GM21529 (cell line): ENCODE measurements around the gene WDR45.
A peak's percentile ranks its signal among the peaks of the same experiment; 100 is the strongest.
"Not testable (repeated sequence)": the region's sequence is repeated elsewhere in the genome, so short reads cannot be mapped to it uniquely, and the experiment has no call there.

ENCODE experiments used
- ATAC-seq: cut with Tn5 transposase; IDR thresholded peaks from one replicate; pipeline ENCODE4 v1.9.1; 2021; ENCODE audit not compliant: unreplicated experiment

The WDR45 gene

DNA sequence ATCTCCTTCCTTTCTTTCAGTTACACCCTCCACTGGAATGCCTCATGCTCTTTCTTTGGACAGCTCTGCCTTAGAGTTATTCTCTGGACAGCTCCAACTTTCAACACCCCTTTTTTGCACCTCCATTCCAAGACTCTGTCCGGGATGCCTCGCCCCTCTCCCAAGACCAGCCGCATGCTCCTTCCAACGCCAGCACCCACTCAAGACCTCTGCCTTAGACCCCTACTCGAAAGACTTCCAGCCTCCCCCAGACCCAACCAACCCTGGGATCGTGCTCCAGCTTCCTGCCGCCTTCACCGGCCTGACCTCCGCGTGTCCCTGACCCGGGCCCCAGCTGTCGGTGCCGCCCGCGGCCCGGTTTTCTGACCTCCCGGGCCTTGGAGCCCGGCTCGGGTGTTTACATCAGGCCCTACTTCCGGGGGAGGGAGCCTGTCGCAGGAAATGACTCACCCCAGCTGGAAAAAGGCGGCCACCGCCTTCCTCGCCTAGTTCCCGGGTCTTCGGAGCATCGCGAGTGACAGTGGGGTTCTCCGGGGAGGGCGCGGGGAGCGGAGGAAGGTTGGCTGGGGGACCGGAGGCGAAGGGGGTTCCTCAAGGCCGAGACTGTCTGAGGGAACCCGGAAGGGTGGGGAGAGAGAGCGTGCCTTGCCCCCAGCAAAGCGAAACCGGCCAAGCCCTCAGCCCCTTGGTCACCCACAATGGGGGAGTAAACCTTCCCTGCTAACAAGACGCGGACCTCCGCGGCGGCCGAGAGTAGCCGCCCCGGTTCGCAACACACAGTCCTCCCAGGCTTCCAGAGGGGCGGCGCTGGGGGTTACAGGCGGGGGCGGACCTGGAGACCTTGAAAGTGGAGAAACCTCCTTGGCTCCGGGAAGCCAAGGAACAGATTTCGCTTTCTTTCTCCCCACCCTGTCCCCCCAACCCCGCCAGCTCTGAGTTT is at the start of gene WDR45:
WDR45 (minus strand) TSS at position 399 of the 940 bp plus-strand sequence. CDS start 1,792 bp downstream, outside the sequence.
- ATAC-seq: peak; percentile 83

DNA sequence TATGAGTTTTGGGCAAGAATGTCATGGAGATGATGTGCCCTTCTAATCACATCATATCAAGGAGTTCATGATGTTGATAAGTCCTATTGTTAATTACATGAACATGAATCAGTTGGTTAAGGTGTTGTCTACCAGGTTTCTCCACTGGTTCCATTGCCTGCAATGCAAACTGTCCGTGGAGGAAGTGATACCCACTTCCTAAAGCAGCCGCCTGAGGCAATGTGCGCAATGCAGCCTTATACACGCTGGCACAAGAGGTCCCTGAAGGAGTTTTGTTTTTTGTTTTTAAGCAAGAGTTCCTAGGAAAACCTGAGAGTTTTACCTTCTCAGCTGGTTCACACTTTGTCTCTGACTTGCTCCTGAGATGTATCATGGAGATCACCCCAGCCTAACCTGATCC is 49.7 kb upstream of the WDR45 start:
- ATAC-seq: no peak

DNA sequence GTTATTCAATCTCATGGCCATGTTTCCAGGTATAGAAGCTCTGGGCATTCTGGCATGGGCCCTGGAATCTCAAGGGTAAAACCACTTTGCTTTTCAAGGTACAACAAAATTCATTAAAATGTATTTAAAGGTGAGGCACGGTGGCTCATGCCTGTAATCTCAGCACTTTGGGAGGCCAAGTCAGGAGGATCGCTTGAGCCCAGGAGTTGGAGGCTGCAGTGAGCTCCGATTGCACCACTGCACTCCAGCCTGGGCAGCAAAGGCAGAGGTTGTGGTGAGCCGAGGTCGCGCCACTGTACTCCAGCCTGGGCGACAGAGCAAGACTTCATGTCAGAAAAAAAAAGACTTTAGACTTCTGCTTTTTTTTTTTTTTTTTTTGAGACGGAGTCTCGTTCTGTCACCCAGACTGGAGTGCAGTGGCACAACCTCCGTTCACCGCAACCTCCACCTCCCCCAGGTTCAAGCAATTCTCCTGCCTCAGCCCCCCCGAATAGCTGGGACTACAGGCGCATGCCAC is 48.1 kb upstream of the WDR45 start:
- not testable (repeated sequence) for ATAC-seq

DNA sequence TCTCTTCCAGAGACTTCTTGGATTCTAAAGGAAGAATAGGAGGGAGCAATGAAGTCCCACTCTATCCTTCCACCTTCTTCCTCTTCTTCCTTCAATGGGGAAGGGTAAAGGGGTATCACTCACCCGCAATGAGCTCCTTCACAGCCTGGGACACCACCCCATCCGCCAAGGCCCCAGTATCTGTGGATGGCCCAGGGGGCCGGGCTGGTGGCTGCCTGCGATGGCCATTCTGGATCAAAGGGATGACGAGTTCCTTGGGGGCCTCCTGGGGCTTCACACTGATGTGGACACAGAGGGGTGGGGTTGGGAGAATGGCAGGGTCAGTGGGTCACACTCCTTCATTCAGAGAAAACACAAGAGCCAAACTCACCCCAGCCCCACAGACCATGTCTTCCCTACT is 42.8 kb upstream of the WDR45 start:
- no peak for ATAC-seq

DNA sequence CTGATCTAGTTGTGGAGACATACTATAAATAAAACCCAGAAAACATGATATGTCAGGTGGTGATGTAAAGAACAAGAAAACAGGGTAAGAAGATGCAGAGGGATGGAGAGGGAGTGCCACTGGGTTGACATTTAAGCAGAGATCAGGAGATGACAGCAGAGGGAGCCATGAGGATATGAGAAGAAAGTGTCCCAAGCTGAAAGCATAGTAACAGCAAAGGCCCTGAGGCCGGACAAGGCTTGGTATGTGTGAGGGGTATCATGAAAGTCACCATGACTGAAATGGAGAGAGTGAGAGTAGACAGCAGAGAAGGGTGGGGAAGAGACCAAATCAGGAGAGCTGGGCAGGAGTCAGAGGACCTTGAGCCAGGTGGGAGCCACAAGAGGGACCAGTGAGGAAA is 40.4 kb upstream of the WDR45 start:
- no peak for ATAC-seq

GRCh38 chrX:49117581-49117980 is 37.9 kb upstream of the WDR45 start:
- no peak for ATAC-seq

DNA sequence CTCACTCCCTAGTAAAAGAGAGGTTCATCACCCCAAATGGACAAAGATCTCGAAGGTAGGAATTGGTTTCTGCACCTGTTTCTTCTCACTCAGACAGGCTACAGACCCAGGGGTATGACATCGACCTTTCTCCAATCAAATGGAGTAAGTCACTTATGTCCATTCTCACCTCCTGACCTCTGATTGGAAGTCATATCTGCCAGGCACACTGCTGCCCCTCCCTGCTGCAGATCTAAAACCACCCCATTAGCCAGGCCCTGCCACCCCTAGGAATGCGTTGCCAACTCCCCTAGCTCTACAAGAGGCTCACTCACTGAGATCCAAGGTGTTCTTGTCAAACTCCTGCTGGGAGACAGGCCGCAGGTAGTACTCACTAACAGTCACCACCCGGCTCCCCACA is 37.0 kb upstream of the WDR45 start:
- no peak for ATAC-seq

- ATAC-seq: no peak
These were observed 36.4 kb upstream of the WDR45 start for GRCh38 chrX:49116076-49116475.

- no peak for ATAC-seq
These were observed 32.1 kb upstream of the WDR45 start for GRCh38 chrX:49111791-49112190.

- ATAC-seq: no peak
These were observed 30.7 kb upstream of the WDR45 start for GRCh38 chrX:49110417-49110816.

- ATAC-seq: no peak
These were observed 29.0 kb upstream of the WDR45 start for GRCh38 chrX:49108641-49109040.

DNA sequence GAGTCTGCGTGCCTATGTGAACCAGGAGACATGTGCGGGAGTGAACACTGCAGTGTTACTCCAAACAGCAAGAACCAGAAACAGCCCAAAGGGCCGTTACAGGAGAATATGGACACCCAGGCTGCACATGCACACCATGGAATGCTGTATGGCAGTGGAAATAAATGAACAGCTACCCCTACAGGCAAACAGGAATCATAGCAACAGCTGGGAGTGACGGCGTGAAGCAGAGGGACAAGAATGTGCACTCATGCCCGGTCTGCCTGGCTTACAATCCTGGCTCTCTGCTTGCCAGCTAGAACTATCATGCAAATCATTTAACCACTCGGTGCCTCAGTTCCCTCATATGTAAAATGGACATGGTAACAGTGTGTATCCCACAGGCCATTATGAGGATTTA is 27.2 kb upstream of the WDR45 start:
- no peak for ATAC-seq

DNA sequence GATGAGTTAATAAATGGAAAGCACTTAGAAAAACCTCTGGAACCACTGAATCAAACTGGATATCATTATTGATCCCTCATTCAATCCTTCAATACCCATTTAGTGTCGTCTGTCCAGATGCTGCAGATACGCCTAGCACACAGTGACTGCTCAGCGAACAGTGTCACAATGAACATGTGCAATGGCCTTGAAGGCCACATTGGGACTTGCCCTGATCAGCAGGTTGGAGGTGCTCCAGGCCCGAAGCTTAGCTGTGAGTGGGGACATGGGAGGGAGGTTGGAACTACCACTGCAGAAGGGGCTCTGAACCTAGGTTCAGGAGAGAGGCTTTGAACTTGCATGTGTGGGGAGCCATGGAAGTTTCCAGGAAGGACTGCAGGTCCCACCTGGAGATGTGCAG is 26.6 kb upstream of the WDR45 start:
- ATAC-seq: no peak

GRCh38 chrX:49103637-49104036 is 23.9 kb upstream of the WDR45 start:
- no peak for ATAC-seq

DNA sequence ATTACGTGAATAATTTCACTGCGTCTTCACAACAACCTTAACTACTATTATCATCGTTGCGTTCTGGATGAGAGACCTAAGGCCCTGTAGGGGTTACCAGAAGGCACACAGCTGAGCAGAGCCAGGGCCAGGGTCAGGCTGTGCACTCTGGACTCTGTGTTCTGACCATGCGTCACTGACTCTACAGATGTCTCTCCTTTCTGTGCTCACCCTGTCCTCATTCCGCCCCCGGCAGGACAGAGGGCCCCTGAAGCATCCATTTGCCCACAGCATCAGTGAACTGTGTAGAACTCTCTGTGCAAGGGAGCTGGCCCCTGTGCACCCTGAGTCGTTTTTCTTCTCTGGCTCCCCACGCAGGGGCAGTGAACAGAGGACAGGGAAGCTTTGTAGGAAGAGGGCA is 22.5 kb upstream of the WDR45 start:
- ATAC-seq: no peak

- ATAC-seq: peak; percentile 4
These were observed 21.9 kb upstream of the WDR45 start for GRCh38 chrX:49101629-49101984.

GRCh38 chrX:49100704-49101628 is 21.3 kb upstream of the WDR45 start:
- peak; percentile 93 for ATAC-seq

- ATAC-seq: no peak
These were observed 16.7 kb upstream of the WDR45 start for GRCh38 chrX:49096419-49096818.

- no peak for ATAC-seq
These were observed 9.9 kb upstream of the WDR45 start for GRCh38 chrX:49089553-49089952.

DNA sequence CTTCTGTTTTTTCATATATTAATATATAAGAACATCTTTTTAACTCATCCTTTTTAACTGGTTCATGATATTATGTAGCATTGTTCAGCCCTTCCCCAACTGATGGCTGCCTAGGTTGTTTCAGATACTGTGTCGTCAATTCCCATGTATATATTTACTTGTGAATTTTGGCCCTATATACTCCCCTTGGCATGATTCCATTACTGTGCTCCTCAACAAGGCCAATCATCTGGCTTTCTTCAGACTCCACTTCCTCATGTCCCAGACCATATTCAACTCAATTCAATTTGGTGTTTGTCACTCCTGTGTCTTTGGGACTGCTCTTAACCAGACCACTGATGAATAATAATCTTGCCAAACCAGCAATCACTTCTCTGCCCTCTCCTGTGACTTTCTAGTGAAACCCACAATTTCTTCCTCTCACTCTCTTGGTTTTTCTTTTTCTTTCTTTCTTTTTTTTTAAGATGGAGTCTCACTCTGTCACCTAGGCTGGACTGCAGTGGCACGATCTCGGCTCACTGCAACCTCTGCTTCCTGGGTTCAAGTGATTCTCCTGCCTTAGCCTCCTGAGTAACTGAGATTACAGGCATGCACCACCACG is 2.7 kb upstream of the WDR45 start:
- ATAC-seq: no peak

DNA sequence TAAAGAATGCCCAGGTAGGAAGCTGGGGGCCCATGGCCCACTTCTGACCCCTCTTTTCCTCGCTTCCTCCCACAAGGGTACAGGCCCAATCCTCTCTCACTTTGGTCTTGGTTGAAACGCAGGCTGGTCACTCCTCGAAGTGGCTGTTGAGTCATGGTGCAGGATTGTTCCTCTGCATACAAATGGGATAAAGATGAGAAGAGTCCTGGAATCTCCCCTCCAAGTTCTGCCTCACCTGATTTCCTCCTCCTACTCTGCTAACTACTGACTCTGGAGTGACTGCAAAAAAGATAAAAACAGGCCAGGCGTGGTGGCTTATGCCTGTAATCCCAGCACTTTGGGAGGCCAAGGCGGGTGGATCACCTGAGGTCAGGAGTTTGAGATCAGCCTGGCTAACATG is 1.7 kb downstream of the WDR45 start:
- ATAC-seq: no peak
